Stimulated activated CD8-positive, alpha-beta memory T cell treated with anti-CD3 and anti-CD28 coated beads, Interleukin-7, amount 100 ng/mL, for 48 hours (primary cell): Measurements from ENCODE around the gene NAGS.
A peak's percentile ranks its signal among the peaks of the same experiment; 100 is the strongest.
"Not testable (repeated sequence)": the region's sequence is repeated elsewhere in the genome, so short reads cannot be mapped to it uniquely, and the experiment has no call there.

ENCODE experiments used
- DNase-seq, 2 donors: peaks; one replicate each; pipeline ENCODE4 v3.0.0-alpha.2; 2020; ENCODE audit warnings: low read depth in 1 of 2; ENCODE audit errors: extremely low read depth in 1 of 2

The NAGS gene

GRCh38 chr17:44006272-44006597 lies 1.8 kb downstream of the NAGS start:
- DNase-seq: no peak

DNA sequence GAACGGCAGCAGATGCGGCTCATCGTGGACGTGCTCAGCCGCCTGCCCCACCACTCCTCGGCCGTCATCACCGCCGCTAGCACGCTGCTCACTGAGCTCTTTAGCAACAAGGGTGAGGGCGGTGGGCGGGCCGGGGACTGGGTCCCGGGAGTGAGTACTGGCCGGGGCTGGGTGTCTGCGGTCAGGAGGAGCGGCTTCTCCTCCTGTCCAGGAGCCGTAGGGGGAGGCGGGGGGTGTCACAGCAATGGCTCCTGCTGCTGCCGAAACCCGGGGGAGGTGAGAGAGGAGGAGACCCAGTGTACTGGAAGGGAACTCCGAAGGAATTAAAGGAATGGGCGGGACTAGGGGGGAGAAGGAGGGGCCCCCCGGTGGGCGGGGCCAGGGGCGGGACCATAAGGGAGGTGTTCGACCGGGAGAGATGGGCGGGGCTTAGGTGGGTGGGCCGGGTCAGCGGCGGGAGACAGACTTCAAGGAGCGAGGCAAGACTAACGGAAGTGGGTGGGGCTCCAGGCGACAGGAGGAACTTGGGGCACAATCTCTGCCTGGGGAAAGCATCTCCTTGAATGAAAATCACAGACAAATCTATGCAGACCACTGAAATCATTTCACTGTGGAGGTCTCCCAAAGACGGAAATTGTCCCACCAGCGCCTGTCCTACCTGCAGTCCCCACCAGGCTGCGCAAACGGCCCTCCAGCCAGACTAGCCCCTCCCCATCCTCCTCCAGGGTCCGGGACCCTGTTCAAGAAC lies 2.4 kb downstream of the NAGS start:
- DNase-seq: peak; percentile 94 to 99

- DNase-seq: no peak
Observed at GRCh38 chr17:44007346-44008204, 3.2 kb downstream of the NAGS start.

- DNase-seq: no peak
Observed at GRCh38 chr17:44008205-44008909, 3.9 kb downstream of the NAGS start.

GRCh38 chr17:44010966-44011647 lies 6.7 kb downstream of the NAGS start:
- no peak for DNase-seq

DNA sequence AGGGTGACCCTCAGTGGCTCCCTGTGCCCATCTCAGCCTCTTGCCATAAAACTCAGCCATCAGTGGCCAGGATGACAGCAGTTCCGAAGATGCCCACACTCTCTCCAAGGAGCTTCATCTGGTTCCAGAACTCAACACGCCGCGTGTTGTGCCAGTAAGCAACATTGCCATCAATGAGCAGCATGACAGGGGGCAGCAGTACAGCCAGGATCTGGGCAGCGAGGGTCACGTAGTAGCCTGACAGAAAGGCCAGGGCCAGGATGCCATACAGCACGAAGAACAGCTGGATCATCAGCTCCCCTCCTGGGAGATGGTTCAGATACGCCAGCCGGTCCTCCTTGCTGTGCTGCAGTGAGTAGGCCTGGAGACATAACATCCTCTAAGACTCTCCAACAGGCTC lies 7.5 kb downstream of the NAGS start:
- DNase-seq: no peak

- no peak for DNase-seq
Observed at GRCh38 chr17:44012391-44012790, 8.0 kb downstream of the NAGS start.

DNA sequence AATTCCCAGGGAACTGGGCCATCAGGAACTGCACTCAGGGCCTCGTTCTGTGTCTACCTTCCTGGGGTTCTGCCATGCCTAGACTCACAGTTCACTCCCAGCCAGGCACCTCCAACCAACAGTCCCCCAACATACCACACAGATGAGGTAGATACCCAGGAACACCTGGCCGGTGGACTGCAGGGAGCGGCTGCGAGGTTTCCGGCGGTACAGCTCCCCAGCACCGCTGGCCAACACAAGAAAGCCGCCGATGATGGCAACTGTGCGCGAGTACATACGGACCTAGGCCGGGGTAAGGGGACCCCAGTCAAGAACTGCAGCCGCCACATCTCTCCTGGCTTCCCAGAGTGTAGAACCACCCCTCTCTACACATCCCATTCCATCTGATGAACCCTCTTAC lies 8.5 kb downstream of the NAGS start:
- no peak for DNase-seq

GRCh38 chr17:44014133-44014436 lies 9.7 kb downstream of the NAGS start:
- DNase-seq: no peak

DNA sequence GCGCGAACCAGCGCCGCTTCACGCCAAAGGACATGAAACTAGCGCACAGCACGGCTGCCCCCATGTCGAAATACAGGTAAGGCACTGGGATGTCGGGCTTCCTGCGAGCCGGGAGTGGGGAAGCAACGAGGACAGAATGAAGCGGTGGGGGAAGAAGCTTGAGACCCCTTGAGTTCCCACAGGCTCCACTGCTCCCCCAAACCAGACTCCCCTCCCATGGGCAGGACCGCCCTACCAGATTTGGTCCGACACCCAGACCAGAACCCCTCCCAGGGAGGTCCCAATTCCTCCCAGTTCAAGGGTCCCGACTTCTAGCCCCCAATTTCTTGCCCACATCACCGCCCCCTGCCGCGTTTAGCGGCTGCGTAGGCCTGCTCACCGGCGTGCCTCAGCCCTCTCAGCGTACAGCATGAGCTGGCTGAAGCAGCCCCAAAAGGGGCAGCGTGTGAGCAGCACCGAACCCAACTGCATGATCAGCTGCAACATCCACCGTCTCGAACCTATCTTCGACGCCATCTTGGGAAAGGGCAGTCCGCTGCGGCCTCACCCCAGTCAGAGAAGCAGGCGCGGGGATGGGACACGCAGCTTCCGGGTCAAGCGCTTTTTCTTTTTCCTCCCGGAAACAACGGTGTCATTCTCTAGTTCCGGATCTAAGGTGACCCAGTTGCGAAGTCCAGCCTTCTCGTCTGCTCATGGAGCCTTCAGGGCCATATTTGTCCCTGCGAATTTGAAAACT lies 10.2 kb downstream of the NAGS start, which contains the start of gene TMEM101:
Gene TMEM101 (minus strand): TSS at position 527 of the 736 bp plus-strand sequence. CDS start 11 bp downstream, at position 516.
- DNase-seq: peak; percentile 67 to 83

DNA sequence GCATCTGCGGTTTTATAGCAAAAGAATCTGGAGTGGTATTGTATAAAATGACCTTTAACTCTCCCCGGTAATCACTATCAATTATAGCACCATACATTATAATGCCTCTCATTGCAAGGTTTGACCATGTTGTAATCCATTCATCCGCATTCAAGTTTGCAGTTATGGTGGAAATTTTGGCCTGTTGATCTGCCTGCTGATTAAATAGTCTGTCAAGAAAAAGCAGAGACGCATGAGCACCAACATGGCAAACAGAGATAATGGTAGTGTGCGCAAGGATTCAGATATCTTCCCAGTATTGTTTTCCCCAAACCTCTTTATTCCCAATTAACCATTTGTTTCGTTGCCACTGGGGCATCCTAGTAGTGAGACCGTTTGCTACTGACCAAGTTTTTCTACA lies 16.8 kb downstream of the NAGS start:
- not testable (repeated sequence) for DNase-seq

- DNase-seq: no peak
Observed at GRCh38 chr17:44022246-44022645, 17.8 kb downstream of the NAGS start.

GRCh38 chr17:44023545-44024270 lies 19.3 kb downstream of the NAGS start:
- no peak for DNase-seq

DNA sequence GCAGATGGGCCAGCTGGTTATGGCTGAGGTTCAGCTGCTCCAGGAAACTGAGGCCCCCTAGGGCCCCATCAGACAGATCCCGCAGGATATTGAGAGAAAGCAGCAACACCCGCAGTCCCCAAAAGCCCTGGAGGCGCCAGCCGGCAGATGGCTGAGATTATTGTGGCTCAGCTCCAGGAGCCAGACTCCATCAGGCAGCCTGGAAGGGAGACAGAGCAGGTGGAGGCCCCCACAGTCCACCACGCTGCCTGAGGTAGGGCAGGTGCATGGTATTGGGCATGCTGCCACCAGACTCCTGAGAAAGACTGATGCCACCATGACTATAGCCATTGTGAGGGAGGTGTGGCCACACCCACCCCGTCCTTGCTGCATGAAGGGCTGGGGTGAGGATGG lies 19.8 kb downstream of the NAGS start:
- no peak for DNase-seq

DNA sequence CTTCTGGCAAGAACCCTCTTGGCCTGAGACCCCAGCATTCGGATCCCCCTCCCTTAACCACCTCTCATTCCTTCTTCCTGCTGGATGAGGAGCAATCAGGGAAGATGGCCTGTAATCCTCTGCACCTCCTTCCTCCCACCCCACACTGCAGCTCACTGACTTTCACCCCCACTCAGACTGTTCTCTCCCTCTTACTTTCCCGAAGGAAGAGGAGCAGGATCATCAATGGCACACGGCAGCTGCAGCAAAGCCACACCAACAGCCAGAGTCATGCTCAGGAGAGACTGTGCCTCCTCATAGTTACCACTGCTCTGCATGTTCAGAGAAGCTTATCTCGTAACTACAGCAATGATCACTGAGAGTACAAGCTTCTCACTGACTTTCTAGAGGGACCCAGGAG lies 20.4 kb downstream of the NAGS start:
- no peak for DNase-seq

DNA sequence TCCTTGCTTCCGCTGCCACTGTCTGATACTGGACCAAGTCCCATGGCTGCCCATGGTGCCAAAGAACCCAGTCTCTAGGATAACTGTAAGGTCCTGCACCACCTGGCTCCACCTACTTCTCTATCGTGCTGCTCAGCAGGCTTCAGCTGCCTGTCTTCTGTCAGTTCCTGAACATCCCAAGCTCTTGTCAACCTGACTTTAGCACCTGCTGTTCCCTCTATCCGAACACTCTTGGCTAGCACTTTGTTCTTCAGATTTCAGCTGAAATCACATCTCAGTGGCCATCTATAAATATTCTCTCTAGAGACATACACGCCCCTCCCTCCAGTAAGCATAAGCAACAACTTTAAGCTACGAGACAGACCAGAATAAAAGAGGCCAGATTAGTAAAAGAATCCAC lies 25.3 kb downstream of the NAGS start:
- no peak for DNase-seq

DNA sequence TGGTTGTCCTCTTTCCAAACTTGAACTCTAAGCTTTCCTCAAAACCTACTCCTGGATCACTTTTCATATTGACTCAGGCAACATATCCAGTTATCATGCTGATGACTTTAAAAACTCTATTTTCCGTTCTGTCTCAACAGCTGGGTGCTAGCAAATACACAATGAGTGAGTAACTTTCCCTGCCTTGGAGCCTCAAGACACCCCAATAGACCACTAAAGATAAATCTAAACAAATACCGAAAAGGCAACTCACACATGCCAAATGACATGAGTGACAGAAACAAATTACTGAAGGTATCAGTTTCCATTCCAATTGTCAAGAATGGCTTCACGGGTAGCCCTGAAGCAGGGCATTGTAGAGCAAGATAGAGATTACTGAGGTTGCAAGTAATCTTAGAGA lies 26.1 kb downstream of the NAGS start:
- no peak for DNase-seq

DNA sequence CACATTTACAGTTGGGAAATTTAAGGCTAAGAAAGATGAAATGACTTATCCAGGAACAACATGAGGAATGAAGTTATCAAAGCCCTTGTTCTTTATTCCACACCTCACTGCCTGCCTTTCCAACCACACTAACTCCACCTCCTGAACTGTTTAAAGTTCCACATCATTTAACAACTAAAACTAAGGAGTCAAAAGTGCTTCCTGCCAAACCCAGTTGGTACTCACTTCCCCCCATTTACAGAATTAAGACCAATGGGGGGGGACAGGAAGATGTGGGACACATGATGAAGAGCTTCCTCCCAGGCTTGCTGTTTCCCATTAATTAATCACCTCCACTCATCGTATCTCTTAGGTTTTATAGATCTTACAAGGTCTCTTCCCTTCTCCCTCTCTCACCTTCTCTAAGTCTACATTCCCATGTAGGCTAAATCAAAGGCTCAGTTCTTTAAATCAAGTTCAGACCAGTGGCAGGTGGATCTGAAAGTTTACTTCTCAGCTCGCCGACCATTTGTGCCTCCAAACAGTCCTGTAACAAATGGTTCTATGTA lies 29.5 kb downstream of the NAGS start:
- no peak for DNase-seq

- DNase-seq: not testable (repeated sequence)
Observed at GRCh38 chr17:44034688-44035087, 30.3 kb downstream of the NAGS start.

DNA sequence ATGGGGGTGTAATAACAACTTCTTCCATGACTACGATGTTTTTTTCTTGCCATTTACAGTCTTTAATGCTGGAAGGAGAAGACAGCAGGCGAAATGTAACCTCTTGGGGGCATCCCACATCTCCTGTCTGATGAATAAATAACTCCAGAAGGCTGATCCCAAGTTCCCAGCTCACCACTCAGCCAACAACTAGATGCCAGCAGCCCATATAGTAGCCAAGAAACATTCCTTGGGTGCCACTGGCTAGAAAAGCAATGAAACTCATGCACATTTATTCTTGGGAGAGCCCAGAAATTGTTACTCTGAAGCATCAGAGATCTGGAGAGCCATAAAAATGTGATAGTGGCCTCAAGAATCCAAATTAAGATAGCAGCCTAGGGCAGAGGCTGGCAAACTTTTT lies 33.0 kb downstream of the NAGS start:
- DNase-seq: no peak
